ENCODE results near the gene CD52.
"Not testable (repeated sequence)": the region's sequence is repeated elsewhere in the genome, so short reads cannot be mapped to it uniquely, and the experiment has no call there.

CD52 gene

DNA sequence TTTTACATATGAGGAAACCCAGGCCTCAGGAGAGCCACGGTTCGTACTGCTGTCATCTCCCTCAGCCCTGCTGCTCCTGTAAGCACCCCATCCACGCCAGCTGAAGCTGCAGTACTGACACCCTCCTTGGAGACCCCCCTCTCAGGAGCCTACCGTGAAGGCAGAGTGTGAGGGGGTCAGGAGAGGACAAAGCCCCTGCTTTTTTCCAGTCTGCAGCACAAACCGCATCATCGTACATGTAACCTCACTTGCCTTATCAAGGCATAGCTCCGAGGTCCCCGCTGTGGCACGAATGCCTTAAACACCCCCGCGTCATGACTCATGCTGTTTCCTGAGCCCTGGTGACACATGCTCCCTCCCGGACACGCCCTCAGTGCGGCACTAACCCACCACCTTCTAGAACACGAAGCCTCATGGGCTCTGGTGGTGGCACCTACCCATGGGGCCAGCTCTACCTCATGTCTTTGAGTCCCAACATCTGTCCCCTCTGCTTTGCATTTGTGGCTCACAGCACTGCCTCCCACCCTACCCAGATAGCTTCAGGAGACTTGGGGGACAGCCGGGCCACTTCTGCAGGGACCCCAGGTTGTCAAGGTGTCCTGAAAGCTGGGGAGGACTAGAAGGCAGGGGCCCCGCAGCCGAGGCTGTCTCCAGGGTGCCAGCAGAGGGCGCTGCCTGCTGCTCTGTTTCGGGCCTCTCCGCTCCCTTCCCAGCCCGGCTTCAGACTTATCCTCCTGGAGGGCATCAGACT lies 33.0 kb upstream of the CD52 start:
- DNase-seq (ENCODE audit: low spot score) = peak; percentile 83

DNA sequence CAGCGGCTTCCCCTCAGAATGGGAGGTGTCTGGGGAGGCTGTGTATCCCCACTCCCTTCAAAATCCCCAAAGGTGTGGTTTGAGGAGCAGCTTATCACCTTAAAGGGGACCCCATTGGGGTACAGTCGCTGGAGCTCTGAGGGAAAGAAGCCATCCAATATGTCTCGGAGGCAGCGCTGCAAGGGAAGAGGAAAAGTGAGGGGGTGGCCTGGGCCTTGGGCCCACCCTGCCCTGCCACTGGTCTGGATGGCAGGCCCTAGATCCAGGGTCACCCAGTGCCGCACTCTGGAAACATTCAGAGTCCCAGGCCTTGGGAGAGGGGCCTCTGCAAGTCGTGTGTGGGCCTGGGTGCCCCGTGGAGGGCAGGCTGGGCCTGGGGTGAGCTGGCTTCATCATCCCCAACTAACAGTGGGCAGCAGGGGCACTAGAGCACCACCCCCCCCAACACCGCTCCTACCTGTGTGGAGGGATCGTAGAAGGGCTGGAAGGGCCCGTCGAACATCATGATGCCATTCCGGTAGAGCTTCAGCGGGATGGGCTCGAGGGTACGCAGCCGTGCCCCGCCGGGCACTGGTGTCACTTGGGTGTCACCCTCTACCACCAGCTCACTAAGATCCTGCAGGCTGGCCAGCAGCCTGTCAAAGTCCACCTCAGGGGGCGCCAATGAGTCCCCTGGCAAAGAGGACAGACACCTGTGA lies 32.2 kb upstream of the CD52 start:
- DNase-seq (ENCODE audit: low spot score) = no peak

DNA sequence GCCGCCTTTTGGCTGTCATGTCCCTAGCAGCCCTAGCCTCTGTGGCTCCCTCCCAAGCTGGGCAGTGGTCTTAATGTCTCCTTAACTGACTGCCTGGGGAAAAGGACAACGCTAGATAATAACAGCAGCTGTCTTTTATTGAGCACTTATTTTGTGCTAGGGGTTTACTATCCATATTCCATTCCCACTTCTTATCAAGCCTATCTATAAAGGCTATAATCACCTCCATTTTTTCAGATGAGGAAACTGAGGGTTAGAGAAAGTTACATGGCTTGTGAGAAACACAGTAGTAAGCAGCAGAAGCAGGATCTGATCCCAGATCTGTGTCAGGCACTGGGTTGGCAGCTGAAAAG lies 31.7 kb upstream of the CD52 start:
- DNase-seq (ENCODE audit: low spot score) = no peak

DNA sequence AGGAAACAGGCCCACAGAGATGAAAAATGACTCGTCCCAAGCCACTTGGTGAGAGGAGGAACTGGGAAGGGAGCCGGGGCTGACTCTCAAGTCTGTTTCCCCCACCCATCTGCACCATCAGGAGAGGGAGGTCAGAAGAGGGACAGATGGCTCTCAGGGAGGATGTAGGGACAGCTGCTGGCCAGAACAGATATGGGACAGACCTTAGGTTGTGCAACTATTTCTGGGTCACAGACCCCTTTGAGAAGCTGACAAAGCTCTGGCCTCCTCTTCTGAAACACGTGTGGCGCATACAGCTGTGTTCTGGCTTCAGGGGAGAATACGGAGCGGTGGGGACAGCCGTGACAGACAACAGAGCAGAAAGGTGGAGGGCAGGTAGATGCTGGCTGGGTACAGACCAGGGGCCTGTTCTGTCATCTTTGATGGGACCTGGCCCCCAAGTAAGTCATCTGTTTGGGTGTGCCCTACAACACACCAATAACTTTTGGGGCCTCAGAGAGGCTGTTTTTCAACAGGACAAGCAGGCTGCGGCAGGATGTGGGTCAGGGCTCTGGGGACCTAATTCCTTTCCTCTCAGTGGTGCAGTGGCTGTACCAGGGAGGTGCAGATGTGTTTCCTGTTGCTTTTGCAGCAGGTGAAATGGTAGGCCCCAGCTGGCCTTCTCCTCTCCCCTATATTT lies 30.6 kb upstream of the CD52 start:
- DNase-seq (ENCODE audit: low spot score) = peak; percentile 74

DNA sequence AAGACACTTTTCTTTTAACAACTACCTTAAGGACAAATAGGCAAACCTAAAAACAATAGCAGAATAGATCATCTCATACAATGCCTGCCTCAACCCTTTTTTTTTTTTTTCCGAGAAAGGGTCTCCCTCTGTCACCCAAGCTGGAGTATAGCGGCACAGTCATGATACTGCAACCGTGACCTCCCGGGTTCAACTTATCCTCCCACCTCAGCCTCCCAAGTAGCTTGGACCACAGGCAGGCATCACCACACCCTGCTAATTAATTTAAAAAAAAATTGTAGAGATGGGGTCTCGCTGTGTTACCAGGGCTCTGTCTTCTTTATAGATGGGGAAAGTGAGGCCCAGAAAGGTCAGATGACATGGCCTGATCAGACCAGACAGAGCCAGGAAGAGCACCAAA lies 29.9 kb upstream of the CD52 start:
- DNase-seq (ENCODE audit: low spot score) = no peak

DNA sequence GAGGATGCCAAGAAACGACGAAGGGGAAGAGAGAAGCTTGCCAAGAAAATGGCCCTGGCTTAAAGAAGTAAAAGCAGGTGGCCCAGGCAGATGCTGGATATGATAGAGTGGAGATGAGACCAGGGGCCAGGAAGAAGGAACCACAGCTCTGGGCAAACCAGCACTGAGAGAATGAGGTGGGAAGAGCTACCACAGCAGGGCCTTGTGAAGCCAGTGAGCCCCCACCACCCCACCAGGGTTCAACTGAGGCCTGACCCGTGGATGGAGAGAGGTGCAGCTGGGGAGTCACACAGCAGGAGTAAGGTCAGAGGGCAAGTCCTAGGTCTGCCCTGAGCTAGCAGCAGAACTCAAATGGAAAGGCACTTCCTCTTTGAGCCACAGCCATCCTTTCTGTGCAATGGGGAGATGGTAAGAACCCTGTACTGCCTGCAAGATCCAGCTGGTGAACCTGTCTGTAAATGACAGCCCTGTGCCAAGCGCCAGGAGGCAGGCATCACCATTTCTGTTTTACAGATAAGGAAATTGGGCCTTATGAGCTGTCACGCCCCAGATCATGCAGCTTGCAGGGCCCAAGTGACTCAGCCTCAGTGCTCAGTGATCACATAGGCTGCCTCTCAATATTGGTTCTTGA lies 29.3 kb upstream of the CD52 start:
- DNase-seq (ENCODE audit: low spot score) = peak; percentile 63

DNA sequence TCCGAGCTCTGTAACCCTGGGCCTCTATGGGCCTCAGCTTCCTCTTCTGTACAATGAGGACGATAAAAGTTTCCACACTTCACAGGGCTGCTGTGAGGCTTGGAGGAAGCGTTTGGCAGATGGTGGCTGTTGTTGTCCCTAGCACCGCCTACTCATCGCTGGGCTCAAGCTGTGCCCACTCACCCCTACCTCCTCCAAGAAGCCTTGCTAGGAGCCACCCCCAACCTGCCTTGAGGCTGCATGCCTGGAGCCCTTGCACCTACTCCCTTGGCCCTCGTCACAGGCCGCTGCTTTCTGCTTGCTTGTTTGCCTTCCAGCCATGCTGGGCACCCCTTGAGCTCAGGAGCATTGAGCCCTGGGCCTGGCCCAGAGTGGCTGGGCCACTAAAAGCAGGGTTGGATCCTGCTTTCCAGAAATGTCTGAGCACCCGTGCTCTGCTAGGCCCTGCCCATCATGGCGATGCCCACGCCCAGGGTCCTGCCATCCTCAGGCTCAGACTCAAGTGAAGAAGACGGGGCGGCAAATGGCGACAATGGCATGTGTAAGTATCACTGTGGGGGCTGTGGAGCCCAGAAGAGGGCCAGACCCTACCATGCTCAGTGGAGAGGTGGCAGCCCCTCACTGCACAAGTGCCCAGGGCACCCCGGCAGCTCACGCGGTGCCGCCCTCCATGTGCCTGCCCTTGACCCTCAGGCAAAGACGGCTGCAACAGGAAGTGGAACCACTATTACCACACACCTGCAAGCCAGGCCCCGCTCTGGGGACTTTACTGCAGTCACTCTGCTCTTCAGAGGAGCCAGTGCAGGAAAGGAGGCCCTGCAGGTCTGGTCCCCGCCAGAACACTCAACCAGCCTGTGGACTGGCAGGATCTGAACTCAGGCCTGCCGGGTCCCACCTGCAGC lies 28.3 kb upstream of the CD52 start:
- peak; percentile 63 for DNase-seq (ENCODE audit: low spot score)

DNA sequence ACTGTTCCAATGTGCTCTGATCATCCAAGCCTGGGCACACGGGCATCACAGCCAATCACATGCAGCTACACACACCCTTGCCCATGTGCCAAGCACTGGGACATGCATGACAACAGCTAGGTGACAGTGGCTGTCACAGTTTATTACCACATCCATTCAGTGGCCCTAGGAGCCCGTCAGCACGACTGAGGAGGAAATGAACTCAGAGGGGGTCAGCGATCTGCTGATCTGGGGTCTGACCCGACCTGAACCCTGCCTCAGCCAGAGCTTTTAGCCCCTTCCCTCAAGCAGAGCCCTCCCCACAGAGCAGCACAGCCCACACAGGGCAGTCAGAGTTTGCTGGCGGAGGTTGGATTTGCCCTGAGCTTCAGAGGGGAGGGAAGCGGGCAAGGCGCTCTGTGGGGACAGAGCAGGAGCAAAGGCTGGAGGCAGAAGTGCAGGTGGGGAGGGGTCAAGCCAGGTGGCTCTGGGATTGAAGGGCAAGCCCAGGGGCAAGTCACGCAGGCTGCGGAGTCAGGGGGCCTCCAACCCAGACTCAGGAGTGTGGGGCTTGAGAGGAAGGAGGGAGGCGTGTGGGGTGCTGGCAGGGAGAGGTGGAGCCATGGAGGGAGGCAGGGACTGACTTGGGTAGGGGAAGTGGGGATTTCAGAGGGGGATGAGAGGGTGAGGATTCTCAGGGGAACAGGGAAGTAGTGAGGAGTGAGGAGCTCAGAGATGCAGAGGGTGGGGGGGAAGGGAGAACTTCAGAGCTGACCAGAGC lies 27.5 kb upstream of the CD52 start:
- no peak for DNase-seq (ENCODE audit: low spot score)

DNA sequence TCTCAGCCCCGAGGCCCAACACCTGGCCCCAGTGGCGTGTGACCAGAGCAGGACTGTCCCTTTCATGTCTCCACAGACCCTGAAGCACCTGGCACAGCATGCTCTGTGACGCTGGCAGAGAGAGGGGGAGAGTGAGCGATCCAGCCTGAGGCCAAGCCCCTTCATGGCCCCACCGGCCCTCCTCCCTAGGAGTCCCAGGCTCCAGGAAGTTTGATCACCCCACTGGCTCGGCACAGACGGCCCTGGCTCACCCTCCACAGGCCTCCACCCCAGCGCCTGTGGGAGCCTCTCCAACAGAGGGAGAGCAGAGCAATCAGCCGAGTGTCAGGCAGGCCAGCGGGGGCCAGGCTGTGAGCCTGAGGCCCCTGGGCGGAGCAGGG lies 26.9 kb upstream of the CD52 start:
- DNase-seq (ENCODE audit: low spot score) = no peak

DNA sequence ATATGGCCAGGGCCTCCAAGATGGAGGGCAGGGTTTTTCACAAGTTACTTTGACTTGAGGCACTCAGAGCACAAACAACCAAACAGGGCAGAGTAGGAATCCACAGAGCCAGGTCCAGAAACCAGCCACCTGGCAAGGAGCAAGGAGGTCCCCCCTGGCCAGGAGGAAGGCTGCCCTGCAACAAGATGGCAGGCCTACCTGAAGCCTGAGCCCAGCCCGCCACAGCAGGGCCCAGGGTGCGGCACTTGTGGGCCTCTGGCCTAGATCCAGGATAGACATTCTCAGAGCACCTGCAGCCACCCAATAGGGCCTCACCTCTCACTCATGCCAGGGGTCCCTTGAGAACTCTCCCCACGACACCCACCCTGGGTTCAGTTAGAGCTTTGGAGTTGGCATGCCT lies 26.3 kb upstream of the CD52 start:
- DNase-seq (ENCODE audit: low spot score) = no peak

DNA sequence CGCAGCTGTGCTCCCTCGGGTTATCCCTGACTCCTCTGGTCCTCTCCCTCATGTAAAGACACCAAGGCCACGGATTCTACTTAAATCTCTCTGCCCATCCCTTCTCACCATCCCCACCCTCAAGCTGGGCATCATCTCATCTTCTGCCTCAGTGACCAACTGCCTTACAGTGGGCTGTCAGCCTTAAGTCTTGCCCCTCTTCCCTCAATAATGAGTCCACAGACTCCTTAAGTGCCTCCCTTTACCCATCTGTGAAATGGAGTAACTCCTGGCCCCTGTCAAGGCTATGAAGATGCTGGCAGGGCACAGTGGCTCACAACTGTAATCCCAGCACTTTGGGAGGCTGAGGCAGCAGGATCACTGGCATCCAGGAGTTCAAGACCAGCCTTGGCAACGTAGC lies 25.8 kb upstream of the CD52 start:
- no peak for DNase-seq (ENCODE audit: low spot score)

DNA sequence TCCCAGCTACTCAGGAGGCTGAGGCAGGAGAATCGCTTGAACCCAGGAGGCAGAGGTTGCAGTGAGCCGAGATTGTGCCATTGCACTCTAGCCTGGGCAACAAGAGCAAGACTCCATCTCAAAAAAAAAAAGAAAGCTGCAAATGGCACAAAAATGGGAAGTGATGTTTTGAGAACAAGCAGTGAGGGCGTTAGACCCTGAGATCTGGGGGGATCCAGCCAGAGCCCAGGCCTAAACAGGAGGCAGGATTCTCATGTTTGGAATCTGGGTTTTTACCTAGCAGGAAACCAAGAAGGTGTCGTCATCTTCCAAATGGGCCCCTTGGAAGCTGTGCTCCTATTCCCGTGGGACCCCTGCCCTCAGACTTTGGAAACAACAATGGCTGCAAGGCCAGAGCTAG lies 25.0 kb upstream of the CD52 start:
- not testable (repeated sequence) for DNase-seq (ENCODE audit: low spot score)

DNA sequence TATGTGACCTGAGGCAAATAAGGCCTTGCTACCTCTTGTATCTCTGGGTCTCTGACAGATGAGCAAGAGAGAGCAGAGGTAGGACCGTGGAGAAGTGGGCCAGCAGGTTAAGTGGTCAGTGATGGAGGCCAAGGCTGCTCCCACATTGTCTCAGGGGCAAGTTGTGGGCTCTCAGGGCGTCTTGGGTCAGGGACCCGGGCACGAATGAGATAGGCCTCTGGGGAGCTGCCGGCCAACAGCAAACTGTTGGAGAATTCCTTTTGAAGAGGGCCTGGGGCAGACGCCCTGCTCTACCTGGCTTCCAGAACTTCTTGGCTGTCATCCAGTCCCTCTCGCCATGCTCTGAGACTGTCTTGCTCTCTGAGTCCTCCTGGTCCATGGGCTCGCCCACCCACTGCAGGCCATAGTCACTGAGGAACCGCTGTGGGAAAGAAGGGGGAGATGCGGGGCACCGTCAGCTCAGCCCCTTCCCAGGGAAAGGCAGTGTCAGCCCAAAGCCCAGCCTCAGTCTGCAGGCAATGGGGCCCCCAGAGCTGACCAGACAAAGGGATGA lies 23.8 kb upstream of the CD52 start:
- DNase-seq (ENCODE audit: low spot score) = no peak

DNA sequence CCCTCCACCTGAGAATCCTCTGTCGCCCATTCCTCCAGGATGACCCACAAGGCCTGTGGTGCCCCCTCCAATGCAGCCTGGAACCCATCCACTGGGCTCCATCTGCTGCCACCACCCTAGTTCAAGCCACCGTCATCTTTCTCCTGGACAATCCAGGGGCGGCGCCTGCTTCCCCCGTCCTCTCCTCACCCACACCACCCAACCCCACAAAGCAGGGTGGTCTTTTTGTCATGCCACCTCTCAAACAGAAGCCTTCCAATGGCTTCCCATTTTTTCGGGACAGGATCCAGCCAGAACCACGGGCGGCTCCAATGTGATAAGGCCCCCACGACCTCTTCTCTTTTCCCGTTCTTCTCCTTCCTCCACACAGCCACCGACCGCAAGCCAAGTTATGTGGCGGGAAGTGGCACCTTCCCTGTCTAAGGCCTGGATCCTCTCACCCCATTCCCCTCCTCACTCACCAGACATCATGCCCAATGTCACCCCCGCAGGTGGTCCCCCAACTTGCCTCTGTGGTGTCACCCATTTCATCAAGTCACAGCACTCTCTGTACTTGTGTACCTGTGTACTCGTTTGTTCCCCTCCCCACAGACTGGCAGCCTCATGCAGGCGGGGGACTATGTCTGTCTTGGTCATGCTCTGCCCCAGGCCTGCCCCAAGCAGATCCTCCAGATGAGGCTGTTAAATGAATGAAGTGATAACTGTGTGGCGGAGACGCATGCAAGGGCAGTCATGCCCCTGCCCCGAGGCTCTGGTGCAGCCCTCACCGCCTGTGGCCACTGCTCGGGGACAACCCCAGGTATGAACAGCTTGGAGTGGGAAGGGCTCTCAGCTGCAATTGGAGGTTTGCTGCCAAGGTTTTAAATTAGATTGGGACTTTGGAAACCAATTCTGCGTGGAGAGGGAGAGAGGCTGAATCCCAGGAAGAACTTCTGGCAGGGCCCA lies 22.3 kb upstream of the CD52 start:
- DNase-seq (ENCODE audit: low spot score) = no peak

DNA sequence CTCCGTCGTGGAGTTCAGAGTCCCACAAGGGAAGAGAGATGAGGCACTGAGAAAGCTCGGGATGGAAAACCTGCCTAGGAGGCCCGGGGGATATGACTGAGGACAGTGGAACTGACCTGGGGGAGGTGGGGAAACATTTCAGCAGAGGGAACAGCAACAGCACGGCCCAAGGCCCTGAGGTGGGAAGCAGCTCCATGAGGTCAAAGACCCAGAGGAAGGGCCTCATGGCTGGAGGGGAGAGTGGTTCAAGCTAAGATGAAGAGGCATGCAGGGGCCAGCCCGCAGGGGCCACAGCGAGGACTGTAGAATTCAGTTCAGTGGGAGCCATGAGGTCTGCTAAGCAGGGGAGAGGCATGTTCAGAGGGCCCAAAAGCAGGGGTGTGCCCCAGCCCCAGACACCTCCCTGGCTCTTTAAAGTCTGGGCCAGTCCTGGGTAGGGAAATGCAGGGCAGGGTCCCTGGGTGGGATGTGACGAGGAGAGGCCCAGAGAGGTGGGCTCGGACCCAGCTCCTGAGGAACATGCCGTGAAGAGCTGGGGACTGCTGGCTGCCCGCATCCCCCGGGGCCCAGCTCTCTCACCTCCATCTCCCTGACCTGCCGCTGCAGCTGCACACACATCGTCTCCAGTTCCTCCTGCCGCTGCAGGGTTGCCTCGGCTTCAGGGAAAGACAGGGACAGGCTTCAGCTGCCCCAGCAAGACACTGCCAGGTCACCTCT lies 21.3 kb upstream of the CD52 start:
- DNase-seq (ENCODE audit: low spot score) = no peak

DNA sequence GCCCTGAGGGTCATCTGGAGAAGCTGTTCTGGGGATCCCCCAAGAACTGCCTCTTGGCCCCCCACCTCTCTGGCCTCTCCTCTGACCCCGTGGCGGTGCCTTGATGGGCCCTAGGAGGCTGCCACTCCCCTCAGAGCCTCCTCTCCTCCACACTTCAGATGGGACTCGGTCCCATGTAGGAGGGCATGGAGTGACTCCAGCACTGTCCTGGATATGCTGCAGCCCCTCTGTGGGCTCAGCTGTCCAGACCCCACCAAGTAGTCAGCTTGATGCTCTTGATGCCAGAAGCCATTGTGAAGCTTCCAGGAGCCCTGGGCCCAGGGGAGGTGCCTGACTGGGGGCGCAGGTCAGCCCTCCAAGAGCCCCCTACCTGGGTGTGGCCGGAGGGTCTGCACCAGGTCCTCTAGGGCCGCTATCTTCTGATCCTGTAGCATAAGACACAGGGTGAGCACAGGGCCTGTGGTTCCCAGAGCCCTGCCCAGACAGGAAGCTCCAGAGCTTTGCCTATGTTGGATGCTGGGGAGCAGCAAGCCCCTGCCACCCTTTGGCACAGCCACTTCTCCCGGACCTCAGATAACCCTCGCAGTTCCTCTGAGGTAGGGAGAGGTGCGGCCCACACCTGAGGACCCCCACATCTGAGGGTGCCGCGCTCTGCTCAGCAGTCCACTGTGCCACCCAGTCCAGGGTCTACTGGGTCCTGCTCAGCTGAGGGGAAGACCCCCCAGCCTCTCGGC lies 20.5 kb upstream of the CD52 start:
- DNase-seq (ENCODE audit: low spot score) = no peak

DNA sequence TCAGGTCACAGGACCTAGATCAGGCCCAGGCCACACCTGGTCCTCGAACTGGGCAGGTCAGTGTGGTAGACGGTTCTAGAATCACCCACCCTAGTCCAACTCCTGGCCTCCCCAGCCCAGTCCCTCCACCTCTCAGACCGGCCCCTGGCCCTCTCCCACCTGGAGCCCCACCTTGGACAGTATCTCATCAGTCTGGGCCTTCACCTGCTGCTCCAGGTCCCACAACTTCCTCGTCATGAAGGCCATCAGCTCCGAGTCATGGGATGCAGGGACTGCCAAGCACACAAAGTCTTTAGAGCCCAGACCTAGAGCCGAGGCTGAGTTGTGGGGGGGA lies 20.0 kb upstream of the CD52 start:
- peak; percentile 43 for DNase-seq (ENCODE audit: low spot score)

DNA sequence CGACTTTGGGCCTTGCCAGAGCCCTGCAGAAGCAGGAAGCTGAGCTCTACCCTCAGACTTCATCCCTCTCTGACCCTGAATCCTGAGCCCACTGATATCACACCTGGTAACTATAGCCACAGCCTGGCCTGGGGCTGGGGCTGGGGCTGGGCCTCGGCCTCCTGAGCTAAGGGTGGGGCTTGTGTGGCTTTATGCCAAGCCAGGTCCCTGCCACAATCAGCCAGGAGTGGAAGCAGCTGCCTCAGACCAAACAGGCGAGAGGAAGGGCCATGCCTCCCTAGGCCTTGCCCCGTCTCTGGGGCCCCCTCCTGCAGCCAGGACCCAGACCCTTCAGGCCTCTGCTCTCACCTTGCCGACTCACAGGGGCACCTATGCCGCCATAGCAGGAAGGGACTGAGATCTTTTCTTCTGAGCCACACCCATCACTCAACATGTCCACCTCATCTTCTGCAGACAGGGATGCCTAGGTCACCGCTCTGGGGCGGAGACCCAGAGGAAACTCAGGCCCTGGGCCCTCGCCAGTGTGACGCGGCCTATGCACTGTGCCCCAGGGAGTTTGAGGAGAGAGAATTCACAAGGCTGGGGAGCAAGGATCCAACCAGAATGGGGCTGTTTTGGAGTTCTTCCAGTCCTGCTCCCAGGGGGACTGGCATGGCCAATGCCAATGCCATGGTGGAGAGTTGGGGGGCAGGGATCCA lies 17.0 kb upstream of the CD52 start:
- DNase-seq (ENCODE audit: low spot score) = no peak

All from kidney tubule cell (primary cell).